ENCODE measurements around the gene MARK3. TPM values are rescaled to one million over a fixed set of nuclear protein-coding genes. Genes with fewer than 3 reads are reported as not detected.
A peak's percentile ranks its signal among the peaks of the same experiment; 100 is the strongest.

Gene MARK3
- total RNA-seq, 2 donors from 2014 or later = 121 to 136 TPM

- no peaks in the 10 kb centered on the region for H3K9me3 ChIP-seq (ENCODE audit: control insufficient read depth, low read length, poor library complexity, severe bottlenecking)
- no peak for DNase-seq
- Mint-ChIP-seq H3K4me3 (no peak overlapping the region), H3K36me3 (ENCODE audit: low read depth) (no peaks in the 10 kb centered on the region), H3K27me3 (no peaks in the 10 kb centered on the region), H3K4me1 (peaks cover 27% of the 10 kb centered on the region), H3K27ac (no peak overlapping the region)
- ATAC-seq = no peak
Observed at GRCh38 chr14:103444837-103445524, 59.8 kb downstream of the MARK3 start.

GRCh38 chr14:103445806-103446205 is 60.6 kb downstream of the MARK3 start:
- peaks cover 26% of the 10 kb centered on the region for H3K4me1 Mint-ChIP-seq
- no peak overlapping the region for H3K4me3 Mint-ChIP-seq
- DNase-seq = no peak
- H3K9me3 ChIP-seq (ENCODE audit: control insufficient read depth, low read length, poor library complexity, severe bottlenecking) = no peaks in the 10 kb centered on the region
- H3K27ac Mint-ChIP-seq = peak overlapping the region; percentile 21
- H3K27me3 Mint-ChIP-seq = no peaks in the 10 kb centered on the region
- no peak for ATAC-seq
- H3K36me3 Mint-ChIP-seq (ENCODE audit: low read depth) = no peaks in the 10 kb centered on the region

GRCh38 chr14:103448097-103448496 is 62.9 kb downstream of the MARK3 start:
- Mint-ChIP-seq H3K27me3 (no peaks in the 10 kb centered on the region), H3K36me3 (ENCODE audit: low read depth) (peaks cover 3% of the 10 kb centered on the region), H3K4me3 (no peak overlapping the region), H3K27ac (no peak overlapping the region), H3K4me1 (peaks cover 27% of the 10 kb centered on the region)
- DNase-seq = no peak
- no peaks in the 10 kb centered on the region for H3K9me3 ChIP-seq (ENCODE audit: control insufficient read depth, low read length, poor library complexity, severe bottlenecking)
- no peak for ATAC-seq

GRCh38 chr14:103449634-103450161 is 64.5 kb downstream of the MARK3 start:
- no peak for ATAC-seq
- Mint-ChIP-seq H3K27me3 (no peaks in the 10 kb centered on the region), H3K36me3 (ENCODE audit: low read depth) (peaks cover 3% of the 10 kb centered on the region), H3K27ac (no peak overlapping the region), H3K4me3 (no peak overlapping the region), H3K4me1 (peaks cover 23% of the 10 kb centered on the region)
- DNase-seq = no peak
- no peaks in the 10 kb centered on the region for H3K9me3 ChIP-seq (ENCODE audit: control insufficient read depth, low read length, poor library complexity, severe bottlenecking)

- Mint-ChIP-seq H3K27me3 (no peaks in the 10 kb centered on the region), H3K4me3 (no peak overlapping the region), H3K36me3 (ENCODE audit: low read depth) (peaks cover 3% of the 10 kb centered on the region), H3K4me1 (peaks cover 19% of the 10 kb centered on the region), H3K27ac (no peak overlapping the region)
- ATAC-seq = no peak
- DNase-seq = no peak
- H3K9me3 ChIP-seq (ENCODE audit: control insufficient read depth, low read length, poor library complexity, severe bottlenecking) = no peaks in the 10 kb centered on the region
Observed at GRCh38 chr14:103450416-103450815, 65.2 kb downstream of the MARK3 start.

- DNase-seq (no peak), ATAC-seq (no peak)
- no peaks in the 10 kb centered on the region for H3K27me3 Mint-ChIP-seq
- no peak overlapping the region for H3K4me3 Mint-ChIP-seq
- H3K9me3 ChIP-seq (ENCODE audit: control insufficient read depth, low read length, poor library complexity, severe bottlenecking) = no peaks in the 10 kb centered on the region
- peaks cover 18% of the 10 kb centered on the region for H3K4me1 Mint-ChIP-seq
- peaks cover 7% of the 10 kb centered on the region for H3K36me3 Mint-ChIP-seq (ENCODE audit: low read depth)
- peak overlapping the region; percentile 24 for H3K27ac Mint-ChIP-seq
Observed at GRCh38 chr14:103451401-103451800, 66.2 kb downstream of the MARK3 start.

GRCh38 chr14:103453791-103454190 is 68.6 kb downstream of the MARK3 start:
- H3K36me3 Mint-ChIP-seq (ENCODE audit: low read depth) = peaks cover 9% of the 10 kb centered on the region
- peaks cover 12% of the 10 kb centered on the region for H3K4me1 Mint-ChIP-seq
- H3K27me3 Mint-ChIP-seq = no peaks in the 10 kb centered on the region
- no peak overlapping the region for H3K27ac Mint-ChIP-seq
- ATAC-seq (no peak), DNase-seq (no peak)
- no peak overlapping the region for H3K4me3 Mint-ChIP-seq
- H3K9me3 ChIP-seq (ENCODE audit: control insufficient read depth, low read length, poor library complexity, severe bottlenecking) = no peaks in the 10 kb centered on the region

GRCh38 chr14:103456167-103456835 is 71.1 kb downstream of the MARK3 start:
- H3K36me3 Mint-ChIP-seq (ENCODE audit: low read depth) = peaks cover 9% of the 10 kb centered on the region
- H3K9me3 ChIP-seq (ENCODE audit: control insufficient read depth, low read length, poor library complexity, severe bottlenecking) = no peaks in the 10 kb centered on the region
- H3K27ac Mint-ChIP-seq = peak overlapping the region; percentile 79
- DNase-seq (no peak), ATAC-seq (no peak)
- H3K4me1 Mint-ChIP-seq = peaks cover 15% of the 10 kb centered on the region
- no peak overlapping the region for H3K4me3 Mint-ChIP-seq
- no peaks in the 10 kb centered on the region for H3K27me3 Mint-ChIP-seq

DNA sequence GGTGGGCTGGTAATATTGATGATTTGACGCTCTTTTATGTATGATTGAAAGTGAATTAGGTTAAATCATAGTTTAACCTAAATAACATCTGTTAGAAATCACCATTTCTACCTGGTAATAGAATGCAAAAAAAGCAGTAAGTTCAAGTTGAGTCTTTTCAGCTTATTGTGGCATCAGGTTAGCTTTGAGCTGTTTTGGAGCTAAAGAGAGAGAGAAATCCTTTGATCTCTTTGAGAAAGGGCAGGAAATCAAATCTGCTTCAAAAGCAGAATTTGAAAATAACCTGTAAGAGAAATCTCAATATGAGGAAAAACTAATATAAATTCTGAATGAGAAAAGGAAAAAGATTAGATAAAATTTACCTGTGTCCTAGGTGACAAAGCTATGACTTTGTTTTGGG is 75.2 kb downstream of the MARK3 start:
- peaks cover 18% of the 10 kb centered on the region for H3K36me3 Mint-ChIP-seq (ENCODE audit: low read depth)
- H3K27ac Mint-ChIP-seq = peak overlapping the region; percentile 75
- no peak for DNase-seq
- no peaks in the 10 kb centered on the region for H3K9me3 ChIP-seq (ENCODE audit: control insufficient read depth, low read length, poor library complexity, severe bottlenecking)
- no peak overlapping the region for H3K4me3 Mint-ChIP-seq
- ATAC-seq = no peak
- H3K4me1 Mint-ChIP-seq = peaks cover 23% of the 10 kb centered on the region
- no peaks in the 10 kb centered on the region for H3K27me3 Mint-ChIP-seq

GRCh38 chr14:103463149-103463548 is 77.9 kb downstream of the MARK3 start:
- H3K4me3 Mint-ChIP-seq = no peak overlapping the region
- H3K27me3 Mint-ChIP-seq = no peaks in the 10 kb centered on the region
- no peak for DNase-seq
- peak overlapping the region; percentile 69 for H3K27ac Mint-ChIP-seq
- H3K36me3 Mint-ChIP-seq (ENCODE audit: low read depth) = peaks cover 12% of the 10 kb centered on the region
- H3K9me3 ChIP-seq (ENCODE audit: control insufficient read depth, low read length, poor library complexity, severe bottlenecking) = no peaks in the 10 kb centered on the region
- no peak for ATAC-seq
- peaks cover 16% of the 10 kb centered on the region for H3K4me1 Mint-ChIP-seq

- Mint-ChIP-seq H3K4me3 (peak overlapping the region; percentile 3), H3K27ac (peak overlapping the region; percentile 69), H3K36me3 (ENCODE audit: low read depth) (peaks cover 12% of the 10 kb centered on the region), H3K4me1 (peaks cover 16% of the 10 kb centered on the region), H3K27me3 (no peaks in the 10 kb centered on the region)
- no peak for DNase-seq
- no peaks in the 10 kb centered on the region for H3K9me3 ChIP-seq (ENCODE audit: control insufficient read depth, low read length, poor library complexity, severe bottlenecking)
- no peak for ATAC-seq
Observed at GRCh38 chr14:103463851-103464250, 78.6 kb downstream of the MARK3 start.

GRCh38 chr14:103472939-103473338 is 87.7 kb downstream of the MARK3 start:
- H3K4me1 Mint-ChIP-seq = peaks cover 5% of the 10 kb centered on the region
- H3K4me3 Mint-ChIP-seq = no peak overlapping the region
- DNase-seq (no peak), ATAC-seq (no peak)
- no peaks in the 10 kb centered on the region for H3K27me3 Mint-ChIP-seq
- H3K27ac Mint-ChIP-seq = no peak overlapping the region
- no peaks in the 10 kb centered on the region for H3K9me3 ChIP-seq (ENCODE audit: control insufficient read depth, low read length, poor library complexity, severe bottlenecking)
- peaks cover 9% of the 10 kb centered on the region for H3K36me3 Mint-ChIP-seq (ENCODE audit: low read depth)

- no peak for ATAC-seq
- no peak overlapping the region for H3K4me3 Mint-ChIP-seq
- no peaks in the 10 kb centered on the region for H3K27me3 Mint-ChIP-seq
- no peak for DNase-seq
- H3K36me3 Mint-ChIP-seq (ENCODE audit: low read depth) = peaks cover 9% of the 10 kb centered on the region
- peaks cover 8% of the 10 kb centered on the region for H3K4me1 Mint-ChIP-seq
- H3K27ac Mint-ChIP-seq = no peak overlapping the region
- H3K9me3 ChIP-seq (ENCODE audit: control insufficient read depth, low read length, poor library complexity, severe bottlenecking) = no peaks in the 10 kb centered on the region
Observed at GRCh38 chr14:103474893-103475292, 89.7 kb downstream of the MARK3 start.

- H3K27me3 Mint-ChIP-seq = no peaks in the 10 kb centered on the region
- DNase-seq (no peak), ATAC-seq (no peak)
- no peaks in the 10 kb centered on the region for H3K9me3 ChIP-seq (ENCODE audit: control insufficient read depth, low read length, poor library complexity, severe bottlenecking)
- peaks cover 16% of the 10 kb centered on the region for H3K4me1 Mint-ChIP-seq
- H3K4me3 Mint-ChIP-seq = no peak overlapping the region
- H3K27ac Mint-ChIP-seq = no peak overlapping the region
- H3K36me3 Mint-ChIP-seq (ENCODE audit: low read depth) = peaks cover 7% of the 10 kb centered on the region
Observed at GRCh38 chr14:103476065-103476464, 90.8 kb downstream of the MARK3 start.

Data from T-helper 17 cell (primary cell).